Measurements from ENCODE around the gene LYRM1. TPM values are rescaled to one million over a fixed set of nuclear protein-coding genes. Genes with fewer than 3 reads are reported as not detected.

Gene LYRM1
- polyA plus RNA-seq, 1 donor from 2014 or later: 125 TPM

GRCh38 chr16:20940871-20941635, 40.5 kb downstream of the LYRM1 start:
- no peaks in the 10 kb centered on the region for H4K20me1 ChIP-seq (ENCODE audit: insufficient read depth)
- H3K9me2 ChIP-seq (ENCODE audit: insufficient read depth, low read length): no peaks in the 10 kb centered on the region
- no peak for TF ChIP-seq EZH2 (IDR thresholded peaks at IDR 0.05; ENCODE audit: borderline replicate concordance, insufficient read depth, low read length, poor library complexity, severe bottlenecking)
- TF ChIP-seq TAF1 (IDR thresholded peaks at IDR 0.05; ENCODE audit: low read depth): no peak
- no peak for TF ChIP-seq MXI1 (conservative IDR thresholded peaks at IDR 0.05; ENCODE audit: poor library complexity, severe bottlenecking)
- TF ChIP-seq POLR2AphosphoS5 (IDR thresholded peaks at IDR 0.05): no peak
- no peaks in the 10 kb centered on the region for H3F3A ChIP-seq (ENCODE audit: insufficient read depth, low read length, poor library complexity, severe bottlenecking)
- no peak overlapping the region for H3K4me3 ChIP-seq (ENCODE audit: low read length)
- H3K27ac ChIP-seq (ENCODE audit: low read length): no peak overlapping the region
- no peaks in the 10 kb centered on the region for H3K79me2 ChIP-seq (replicated peaks; ENCODE audit: insufficient read depth, low read length)
- no peaks in the 10 kb centered on the region for H3K27me3 ChIP-seq (ENCODE audit: insufficient read depth, low read depth, low read length)
- no peak overlapping the region for H2AFZ ChIP-seq (ENCODE audit: low read depth, low read length)
- no peaks in the 10 kb centered on the region for H3K36me3 ChIP-seq (ENCODE audit: insufficient read depth, low read length)
- H3K4me2 ChIP-seq (ENCODE audit: low read length): no peak overlapping the region
- no peak overlapping the region for H3K9ac ChIP-seq (ENCODE audit: low read length)
- H3K9me3 ChIP-seq (ENCODE audit: low read length): no peaks in the 10 kb centered on the region

DNA sequence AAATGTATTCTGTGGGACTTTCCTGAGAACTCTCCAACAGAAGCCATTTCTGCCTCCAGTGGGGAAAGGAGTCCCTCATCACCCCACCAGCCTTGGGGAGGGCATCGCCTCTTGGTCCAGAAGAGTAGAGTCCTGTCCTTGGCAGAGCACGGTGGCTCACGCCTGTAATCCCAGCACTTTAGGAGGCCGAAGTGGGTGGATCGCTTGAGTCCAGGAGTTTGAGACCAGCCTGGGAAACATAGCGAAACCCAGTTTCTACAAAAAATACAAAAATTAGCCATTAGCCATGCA, 41.0 kb downstream of the LYRM1 start:
- Histone ChIP-seq H3K27me3 (ENCODE audit: insufficient read depth, low read depth, low read length) (no peaks in the 10 kb centered on the region), H3K36me3 (ENCODE audit: insufficient read depth, low read length) (no peaks in the 10 kb centered on the region), H3F3A (ENCODE audit: insufficient read depth, low read length, poor library complexity, severe bottlenecking) (no peaks in the 10 kb centered on the region), H3K27ac (ENCODE audit: low read length) (no peak overlapping the region), H3K4me3 (ENCODE audit: low read length) (no peak overlapping the region), H3K9ac (ENCODE audit: low read length) (no peak overlapping the region), H3K9me2 (ENCODE audit: insufficient read depth, low read length) (no peaks in the 10 kb centered on the region), H3K4me2 (ENCODE audit: low read length) (no peak overlapping the region), H4K20me1 (ENCODE audit: insufficient read depth) (no peaks in the 10 kb centered on the region), H3K9me3 (ENCODE audit: low read length) (no peaks in the 10 kb centered on the region), H3K79me2 (replicated peaks; ENCODE audit: insufficient read depth, low read length) (no peaks in the 10 kb centered on the region), H2AFZ (ENCODE audit: low read depth, low read length) (no peak overlapping the region)
- TF ChIP-seq POLR2AphosphoS5 (IDR thresholded peaks at IDR 0.05) (no peak), TAF1 (IDR thresholded peaks at IDR 0.05; ENCODE audit: low read depth) (no peak), EZH2 (IDR thresholded peaks at IDR 0.05; ENCODE audit: borderline replicate concordance, insufficient read depth, low read length, poor library complexity, severe bottlenecking) (no peak), EP300 (conservative IDR thresholded peaks at IDR 0.05; ENCODE audit: poor library complexity, severe bottlenecking) (no peak), SMC3 (conservative IDR thresholded peaks at IDR 0.05; ENCODE audit: poor library complexity) (no peak), RAD21 (conservative IDR thresholded peaks at IDR 0.05) (no peak), MXI1 (conservative IDR thresholded peaks at IDR 0.05; ENCODE audit: poor library complexity, severe bottlenecking) (no peak)
- TF ChIP-seq, protein P1, sequence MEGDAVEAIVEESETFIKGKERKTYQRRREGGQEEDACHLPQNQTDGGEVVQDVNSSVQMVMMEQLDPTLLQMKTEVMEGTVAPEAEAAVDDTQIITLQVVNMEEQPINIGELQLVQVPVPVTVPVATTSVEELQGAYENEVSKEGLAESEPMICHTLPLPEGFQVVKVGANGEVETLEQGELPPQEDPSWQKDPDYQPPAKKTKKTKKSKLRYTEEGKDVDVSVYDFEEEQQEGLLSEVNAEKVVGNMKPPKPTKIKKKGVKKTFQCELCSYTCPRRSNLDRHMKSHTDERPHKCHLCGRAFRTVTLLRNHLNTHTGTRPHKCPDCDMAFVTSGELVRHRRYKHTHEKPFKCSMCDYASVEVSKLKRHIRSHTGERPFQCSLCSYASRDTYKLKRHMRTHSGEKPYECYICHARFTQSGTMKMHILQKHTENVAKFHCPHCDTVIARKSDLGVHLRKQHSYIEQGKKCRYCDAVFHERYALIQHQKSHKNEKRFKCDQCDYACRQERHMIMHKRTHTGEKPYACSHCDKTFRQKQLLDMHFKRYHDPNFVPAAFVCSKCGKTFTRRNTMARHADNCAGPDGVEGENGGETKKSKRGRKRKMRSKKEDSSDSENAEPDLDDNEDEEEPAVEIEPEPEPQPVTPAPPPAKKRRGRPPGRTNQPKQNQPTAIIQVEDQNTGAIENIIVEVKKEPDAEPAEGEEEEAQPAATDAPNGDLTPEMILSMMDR (IDR thresholded peaks at IDR 0.05; ENCODE audit: poor library complexity, severe bottlenecking): no peak
- TF ChIP-seq, protein P2, sequence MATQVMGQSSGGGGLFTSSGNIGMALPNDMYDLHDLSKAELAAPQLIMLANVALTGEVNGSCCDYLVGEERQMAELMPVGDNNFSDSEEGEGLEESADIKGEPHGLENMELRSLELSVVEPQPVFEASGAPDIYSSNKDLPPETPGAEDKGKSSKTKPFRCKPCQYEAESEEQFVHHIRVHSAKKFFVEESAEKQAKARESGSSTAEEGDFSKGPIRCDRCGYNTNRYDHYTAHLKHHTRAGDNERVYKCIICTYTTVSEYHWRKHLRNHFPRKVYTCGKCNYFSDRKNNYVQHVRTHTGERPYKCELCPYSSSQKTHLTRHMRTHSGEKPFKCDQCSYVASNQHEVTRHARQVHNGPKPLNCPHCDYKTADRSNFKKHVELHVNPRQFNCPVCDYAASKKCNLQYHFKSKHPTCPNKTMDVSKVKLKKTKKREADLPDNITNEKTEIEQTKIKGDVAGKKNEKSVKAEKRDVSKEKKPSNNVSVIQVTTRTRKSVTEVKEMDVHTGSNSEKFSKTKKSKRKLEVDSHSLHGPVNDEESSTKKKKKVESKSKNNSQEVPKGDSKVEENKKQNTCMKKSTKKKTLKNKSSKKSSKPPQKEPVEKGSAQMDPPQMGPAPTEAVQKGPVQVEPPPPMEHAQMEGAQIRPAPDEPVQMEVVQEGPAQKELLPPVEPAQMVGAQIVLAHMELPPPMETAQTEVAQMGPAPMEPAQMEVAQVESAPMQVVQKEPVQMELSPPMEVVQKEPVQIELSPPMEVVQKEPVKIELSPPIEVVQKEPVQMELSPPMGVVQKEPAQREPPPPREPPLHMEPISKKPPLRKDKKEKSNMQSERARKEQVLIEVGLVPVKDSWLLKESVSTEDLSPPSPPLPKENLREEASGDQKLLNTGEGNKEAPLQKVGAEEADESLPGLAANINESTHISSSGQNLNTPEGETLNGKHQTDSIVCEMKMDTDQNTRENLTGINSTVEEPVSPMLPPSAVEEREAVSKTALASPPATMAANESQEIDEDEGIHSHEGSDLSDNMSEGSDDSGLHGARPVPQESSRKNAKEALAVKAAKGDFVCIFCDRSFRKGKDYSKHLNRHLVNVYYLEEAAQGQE (IDR thresholded peaks at IDR 0.05; ENCODE audit: borderline replicate concordance): no peak

Data from neural cell (in vitro differentiated cells).